Gastrocnemius medialis (tissue), 4 donors: ENCODE measurements around the gene MAD1L1. TPM values are rescaled to one million over a fixed set of nuclear protein-coding genes. Genes with fewer than 3 reads are reported as not detected.

Experiments
- ATAC-seq, 2 donors: fragments of 150-250 bp; one replicate each; pipeline ENCODE4 v1.9.1; 2016
- DNase-seq, 2 donors: peaks; one replicate each; pipeline ENCODE4 v3.0.0-alpha.2; 2019
- H3K27ac ChIP-seq, 4 donors: fragments of 200-600 bp; sonication (generic); 1 replicate in 1 of 4; 2 replicates in 3 of 4; pipeline ENCODE4 v1.5.1; 2016 to 2018; ENCODE audit warnings: mild to moderate bottlenecking in 2 of 4, moderate library complexity in 1 of 4
- H3K27me3 ChIP-seq, 3 donors: fragments of 200-600 bp; sonication (generic) in 2 of 3; 1 replicate in 1 of 3; 2 replicates in 2 of 3; pipeline versions ENCODE4 v1.5.1 to v1.6.0; 2016 to 2019; ENCODE audit warnings: mild to moderate bottlenecking in 1 of 3, moderate library complexity in 1 of 3
- H3K36me3 ChIP-seq, 2 donors: fragments of 200-600 bp; sonication (generic) in 1 of 2; one replicate each; pipeline ENCODE4 v1.5.1; 2017 to 2018
- H3K4me1 ChIP-seq, 2 donors: fragments of 200-600 bp; sonication (generic) in 1 of 2; one replicate each; pipeline ENCODE4 v1.5.1; 2016 to 2017; ENCODE audit warnings: mild to moderate bottlenecking in 2 of 2
- H3K4me3 ChIP-seq, 4 donors: fragments of 200-600 bp; sonication (generic) in 3 of 4; 1 replicate in 1 of 4; 2 replicates in 3 of 4; pipeline ENCODE4 v1.5.1; 2016 to 2019; ENCODE audit warnings: mild to moderate bottlenecking in 2 of 4
- H3K9me3 ChIP-seq, 3 donors: fragments of 200-600 bp; sonication (generic) in 2 of 3; 1 replicate in 1 of 3; 2 replicates in 2 of 3; pipeline ENCODE4 v1.5.1; 2016 to 2019
- CTCF ChIP-seq, 5 experiments: fragments of 450-650 bp in 3 of 5; fragments of 200-600 bp in 2 of 5; sonication (generic) in 2 of 5; IDR thresholded peaks in 4 of 5; conservative IDR thresholded peaks in 1 of 5; 1 replicate in 4 of 5; 2 replicates in 1 of 5; pipeline ENCODE4 v1.5.1; 2016 to 2019; ENCODE audit warnings: antibody characterized with exemption in 5 of 5, mild to moderate bottlenecking in 3 of 5, moderate library complexity in 3 of 5
- POLR2A ChIP-seq, 2 donors: fragments of 450-650 bp; IDR thresholded peaks; one replicate each; pipeline ENCODE4 v1.6.1; 2017; ENCODE audit warnings: antibody characterized with exemption in 2 of 2, mild to moderate bottlenecking in 2 of 2, moderate library complexity in 2 of 2
- in situ Hi-C, 4 donors: fragments of 200-750 bp; cut with MboI; loops; one replicate each; pipeline versions ENCODE4 v1.15.0 to v1.8.0; 2017; ENCODE audit warnings: low sequenced_read_pairs in 4 of 4
- intact Hi-C: fragments of 100-400 bp; cut with DNase I; formaldehyde crosslinking; loops from one replicate; pipeline ENCODE4 v1.15.1; 2023; ENCODE audit warnings: low total_unique reads
- total RNA-seq, 4 donors: library from RNA; depleted of rRNA; stranded (reverse); fragments of >200 nt; gene quantifications; one replicate each; pipeline versions ENCODE4 v1.1.0 to v1.2.3, GENCODE V29; 2016

Gene MAD1L1
- total RNA-seq, 4 donors from 2014 or later: 19.7 to 32.4 (median 22.7) TPM

- intact Hi-C loops: loop anchor here (10.0 kb wide), 1 partner anchor 50 kb away; no protein-coding TSS in a partner anchor
- peaks cover 28% of the 10 kb centered on the region in 2 donors for H3K4me1 ChIP-seq
These were observed 127.5 kb downstream of the MAD1L1 start for GRCh38 chr7:2105280-2105679.

GRCh38 chr7:2104716-2105115, 128.0 kb downstream of the MAD1L1 start:
- ATAC-seq: no peak
- H3K4me1 ChIP-seq: peaks cover 28% of the 10 kb centered on the region in 2 donors
- TF ChIP-seq CTCF (IDR thresholded peaks at IDR 0.05 in 4 of 5, conservative IDR thresholded peaks at IDR 0.05 in 1 of 5) (no peak), POLR2A (IDR thresholded peaks at IDR 0.05) (no peak)

More at GRCh38 chr7:2105280-2105679, 127.5 kb downstream of the MAD1L1 start:
- Histone ChIP-seq H3K4me3 (no peak overlapping the region), H3K27me3 (no peaks in the 10 kb centered on the region), H3K36me3 (no peaks in the 10 kb centered on the region), H3K27ac (peak overlapping the region in 1 of 4 donors; percentile 6), H3K9me3 (no peaks in the 10 kb centered on the region)
- in situ Hi-C loops: no loop called here
- DNase-seq: no peak
- no peak for ATAC-seq
- no peak for TF ChIP-seq POLR2A (IDR thresholded peaks at IDR 0.05)
- TF ChIP-seq CTCF (IDR thresholded peaks at IDR 0.05 in 4 of 5, conservative IDR thresholded peaks at IDR 0.05 in 1 of 5): no peak

GRCh38 chr7:2104107-2104710, 128.5 kb downstream of the MAD1L1 start:
- H3K27ac ChIP-seq: peak overlapping the region in 2 of 4 donors; percentile 6 to 14
- DNase-seq: peak; percentile 67 to 82
- H3K9me3 ChIP-seq: no peaks in the 10 kb centered on the region
- peaks cover 28% of the 10 kb centered on the region in 2 donors for H3K4me1 ChIP-seq
- H3K36me3 ChIP-seq: no peaks in the 10 kb centered on the region
- ATAC-seq: peak; percentile 79 to 85
- intact Hi-C loops: loop anchor here (1.0 to 10.0 kb wide), 2 partner anchors 51 to 105 kb away; no protein-coding TSS in a partner anchor
- H3K27me3 ChIP-seq: no peaks in the 10 kb centered on the region
- TF ChIP-seq CTCF (IDR thresholded peaks at IDR 0.05 in 4 of 5, conservative IDR thresholded peaks at IDR 0.05 in 1 of 5): peak; percentile 61 to 86 (median 80)
- TF ChIP-seq POLR2A (IDR thresholded peaks at IDR 0.05): peak in 1 of 2 donors; percentile 23
- in situ Hi-C loops: no loop called here
- peak overlapping the region; percentile 8 to 45 (median 34) for H3K4me3 ChIP-seq

More at GRCh38 chr7:2104716-2105115, 128.0 kb downstream of the MAD1L1 start:
- in situ Hi-C loops: no loop called here
- Histone ChIP-seq H3K4me3 (no peak overlapping the region), H3K36me3 (no peaks in the 10 kb centered on the region), H3K27ac (peak overlapping the region in 3 of 4 donors; percentile 6 to 22 (median 14)), H3K9me3 (no peaks in the 10 kb centered on the region), H3K27me3 (no peaks in the 10 kb centered on the region)
- DNase-seq: no peak
- intact Hi-C loops: loop anchor here (1.0 to 10.0 kb wide), 2 partner anchors 50 to 105 kb away; no protein-coding TSS in a partner anchor

GRCh38 chr7:2103071-2103898, 129.5 kb downstream of the MAD1L1 start:
- H3K27me3 ChIP-seq: no peaks in the 10 kb centered on the region

More at GRCh38 chr7:2103071-2103898, 129.5 kb downstream of the MAD1L1 start:
- intact Hi-C loops: loop anchor here (10.0 kb wide), 1 partner anchor 52 kb away; no protein-coding TSS in a partner anchor
- ATAC-seq (no peak), DNase-seq (no peak)
- TF ChIP-seq POLR2A (IDR thresholded peaks at IDR 0.05) (no peak), CTCF (IDR thresholded peaks at IDR 0.05 in 4 of 5, conservative IDR thresholded peaks at IDR 0.05 in 1 of 5) (no peak)
- Histone ChIP-seq H3K36me3 (no peaks in the 10 kb centered on the region), H3K9me3 (no peaks in the 10 kb centered on the region), H3K27ac (no peak overlapping the region), H3K4me1 (peaks cover 28% of the 10 kb centered on the region in 2 donors), H3K4me3 (no peak overlapping the region)
- in situ Hi-C loops: no loop called here
